Caco-2 (cell line): ENCODE measurements around the gene IER3. TPM values are rescaled to one million over a fixed set of nuclear protein-coding genes. Genes with fewer than 3 reads are reported as not detected.

ENCODE experiments used
- BruUV-seq: library from RNA; stranded (reverse); fragments of 400-500 nt; replicated peaks from 2 replicates; lab custom pipeline; 2021; lab: Mats Ljungman, UMichigan
- CTCF ChIA-PET: fragments of 300-600 bp; sonication (Branson Sonifier 250); formaldehyde crosslinking; loops from one replicate; lab custom pipeline; 2022; ENCODE audit warnings: antibody characterized with exemption; lab: Charles Lee
- POLR2A ChIA-PET: fragments of 300-600 bp; sonication (Branson Sonifier 250); formaldehyde crosslinking; loops from one replicate; lab custom pipeline; 2022; ENCODE audit warnings: antibody characterized with exemption; lab: Charles Lee
- DNase-seq, 2 experiments: peaks; one replicate each; pipeline versions ENCODE4 v3.0.0 to v3.0.0-alpha.2; 2020 to 2022
- H3K27me3 ChIP-seq: replicated peaks from 2 replicates; pipeline ENCODE4 v1.6.0; 2011; ENCODE audit warnings: low read length; ENCODE audit not compliant: control insufficient read depth, insufficient read depth
- H3K36me3 ChIP-seq: 2 replicates; pipeline ENCODE4 v1.5.1; 2011; ENCODE audit warnings: low read length; ENCODE audit not compliant: control insufficient read depth, insufficient read depth
- H3K4me1 ChIP-seq: fragments of 250-450 bp; sonication (Bioruptor Pico); 2 replicates; pipeline ENCODE4 v1.5.1; 2020; ENCODE audit warnings: mild to moderate bottlenecking
- H3K4me3 ChIP-seq: 2 replicates; pipeline ENCODE4 v1.5.1; 2011; ENCODE audit warnings: low read depth, mild to moderate bottlenecking, control low read depth, low read length
- H3K9me3 ChIP-seq: fragments of 250-450 bp; sonication (Bioruptor Pico); 2 replicates; pipeline ENCODE4 v1.5.1; 2020; ENCODE audit warnings: mild to moderate bottlenecking, moderate library complexity
- H3K27ac Mint-ChIP-seq: one replicate; pipeline ENCODE4 v1.8.0; 2022; ENCODE audit warnings: mixed read lengths; ENCODE audit not compliant: unreplicated experiment
- H3K27me3 Mint-ChIP-seq: one replicate; pipeline ENCODE4 v1.8.0; 2022; ENCODE audit warnings: mixed read lengths; ENCODE audit not compliant: insufficient read depth, unreplicated experiment
- H3K36me3 Mint-ChIP-seq: one replicate; pipeline ENCODE4 v1.8.0; 2022; ENCODE audit warnings: mild to moderate bottlenecking, mixed read lengths; ENCODE audit not compliant: insufficient read depth, unreplicated experiment
- H3K4me1 Mint-ChIP-seq: one replicate; pipeline ENCODE4 v1.8.0; 2022; ENCODE audit warnings: low read depth, mixed read lengths; ENCODE audit not compliant: unreplicated experiment
- H3K4me3 Mint-ChIP-seq: one replicate; pipeline ENCODE4 v1.8.0; 2022; ENCODE audit warnings: mild to moderate bottlenecking, moderate library complexity, mixed read lengths; ENCODE audit not compliant: unreplicated experiment
- H3K9me3 Mint-ChIP-seq: one replicate; pipeline ENCODE4 v1.8.0; 2022; ENCODE audit warnings: mixed read lengths; ENCODE audit not compliant: unreplicated experiment
- CTCF ChIP-seq, 2 experiments: fragments of 200-600 bp in 1 of 2; IDR thresholded peaks; 1 replicate in 1 of 2; 2 replicates in 1 of 2; pipeline versions ENCODE4 v1.5.1 to v1.8.0; 2011 to 2022; ENCODE audit warnings: antibody characterized with exemption in 1 of 2, control low read depth in 1 of 2, inconsistent platforms in 1 of 2, low read depth in 1 of 2, low read length in 1 of 2, mild to moderate bottlenecking in 1 of 2, moderate library complexity in 1 of 2; ENCODE audit not compliant: insufficient read depth in 1 of 2, severe bottlenecking in 1 of 2, unreplicated experiment in 1 of 2
- intact Hi-C: fragments of 100-400 bp; cut with micrococcal nuclease; formaldehyde crosslinking; loops from one replicate; pipeline ENCODE4 v1.10.0; 2022; ENCODE audit not compliant: unreplicated experiment
- total RNA-seq: library from RNA; stranded (reverse); gene quantifications from 2 replicates; pipeline ENCODE4 v1.2.3, GENCODE V29; 2022

Gene IER3
- total RNA-seq, 1 experiment from 2014 or later = 13.0 TPM

GRCh38 chr6:30780642-30780920 lies 36.2 kb upstream of the IER3 start:
- Mint-ChIP-seq H3K9me3 (peaks cover 11% of the 10 kb centered on the region), H3K4me1 (peaks cover 17% of the 10 kb centered on the region)
- CTCF ChIA-PET = no interaction called here

GRCh38 chr6:30779850-30780641 lies 35.7 kb upstream of the IER3 start:
- no peaks in the 10 kb centered on the region for H3K27me3 ChIP-seq
- no peaks in the 10 kb centered on the region for H3K9me3 ChIP-seq
- peaks cover 14% of the 10 kb centered on the region for H3K4me1 ChIP-seq
- H3K27ac Mint-ChIP-seq = no peak overlapping the region
- H3K27me3 Mint-ChIP-seq = no peaks in the 10 kb centered on the region
- H3K36me3 Mint-ChIP-seq = no peaks in the 10 kb centered on the region
- H3K4me3 ChIP-seq = no peak overlapping the region
- H3K9me3 Mint-ChIP-seq = peaks cover 11% of the 10 kb centered on the region
- no peaks in the 10 kb centered on the region for H3K36me3 ChIP-seq
- BruUV-seq = no TSS peak
- intact Hi-C loops = no loop called here
- no peak for DNase-seq
- no peak overlapping the region for H3K4me3 Mint-ChIP-seq
- TF ChIP-seq CTCF (IDR thresholded peaks at IDR 0.05; ENCODE audit: insufficient read depth in 1 of 2, low read depth in 1 of 2, low read length in 1 of 2, severe bottlenecking in 1 of 2, unreplicated experiment in 1 of 2) = no peak
- ChIA-PET POLR2A (no interaction called here), CTCF (no interaction called here)
- H3K4me1 Mint-ChIP-seq = peaks cover 17% of the 10 kb centered on the region

More at GRCh38 chr6:30780642-30780920, 36.2 kb upstream of the IER3 start:
- TF ChIP-seq CTCF (IDR thresholded peaks at IDR 0.05; ENCODE audit: insufficient read depth in 1 of 2, low read depth in 1 of 2, low read length in 1 of 2, severe bottlenecking in 1 of 2, unreplicated experiment in 1 of 2) = no peak
- Histone ChIP-seq H3K9me3 (no peaks in the 10 kb centered on the region), H3K4me1 (peaks cover 14% of the 10 kb centered on the region), H3K27me3 (no peaks in the 10 kb centered on the region), H3K36me3 (no peaks in the 10 kb centered on the region), H3K4me3 (no peak overlapping the region)
- intact Hi-C loops = no loop called here
- DNase-seq = no peak
- BruUV-seq = no TSS peak
- POLR2A ChIA-PET = no interaction called here
- Mint-ChIP-seq H3K36me3 (no peaks in the 10 kb centered on the region), H3K4me3 (no peak overlapping the region), H3K27me3 (no peaks in the 10 kb centered on the region), H3K27ac (no peak overlapping the region)

- Histone ChIP-seq H3K4me3 (no peak overlapping the region), H3K9me3 (no peaks in the 10 kb centered on the region), H3K36me3 (no peaks in the 10 kb centered on the region), H3K27me3 (no peaks in the 10 kb centered on the region), H3K4me1 (peaks cover 11% of the 10 kb centered on the region)
- intact Hi-C loops = no loop called here
- TF ChIP-seq CTCF (IDR thresholded peaks at IDR 0.05; ENCODE audit: insufficient read depth in 1 of 2, low read depth in 1 of 2, low read length in 1 of 2, severe bottlenecking in 1 of 2, unreplicated experiment in 1 of 2) = no peak
- DNase-seq = no peak
- Mint-ChIP-seq H3K4me1 (peaks cover 17% of the 10 kb centered on the region), H3K27ac (no peak overlapping the region), H3K27me3 (no peaks in the 10 kb centered on the region), H3K9me3 (peaks cover 11% of the 10 kb centered on the region), H3K4me3 (no peak overlapping the region), H3K36me3 (no peaks in the 10 kb centered on the region)
- no TSS peak for BruUV-seq
- CTCF ChIA-PET = no interaction called here
- POLR2A ChIA-PET = no interaction called here
Observed at GRCh38 chr6:30778001-30778635, 33.8 kb upstream of the IER3 start.
